NB4 (cell line): ENCODE results near the gene ANO1.

Source experiments
- DNase-seq: peaks from one replicate; pipeline ENCODE4 v3.0.0; 2010; ENCODE audit warnings: low read depth
- H3K4me3 ChIP-seq: one replicate; pipeline ENCODE4 v1.5.1; 2011; ENCODE audit warnings: mild to moderate bottlenecking, low read depth, low read length, moderate library complexity
- CTCF ChIP-seq: IDR thresholded peaks from one replicate; pipeline ENCODE4 v1.5.1; 2012; ENCODE audit warnings: low read depth, low read length
- MYC ChIP-seq: IDR thresholded peaks from 2 replicates; pipeline ENCODE4 v1.6.1; 2011; ENCODE audit warnings: low read depth, low read length
- POLR2A ChIP-seq: IDR thresholded peaks from 2 replicates; pipeline ENCODE4 v1.6.1; 2011; ENCODE audit warnings: mild to moderate bottlenecking; ENCODE audit not compliant: insufficient read length; ENCODE audit errors: extremely low read depth
- TF ChIP-seq, protein P1 (sequence below): IDR thresholded peaks from 2 replicates; pipeline ENCODE4 v1.6.1; 2011; ENCODE audit warnings: low read depth, low read length

ANO1 gene

GRCh38 chr11:70066628-70067027, 11.5 kb upstream of the ANO1 start:
- DNase-seq: no peak
- TF ChIP-seq, protein P1, sequence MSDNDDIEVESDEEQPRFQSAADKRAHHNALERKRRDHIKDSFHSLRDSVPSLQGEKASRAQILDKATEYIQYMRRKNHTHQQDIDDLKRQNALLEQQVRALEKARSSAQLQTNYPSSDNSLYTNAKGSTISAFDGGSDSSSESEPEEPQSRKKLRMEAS: no peak
- TF ChIP-seq MYC: no peak
- TF ChIP-seq CTCF: no peak
- no peak for TF ChIP-seq POLR2A
- no peak overlapping the region for H3K4me3 ChIP-seq

GRCh38 chr11:70067036-70067435, 11.1 kb upstream of the ANO1 start:
- TF ChIP-seq CTCF: no peak
- TF ChIP-seq MYC: no peak
- no peak for TF ChIP-seq POLR2A
- TF ChIP-seq, protein P1: no peak
- no peak for DNase-seq
- H3K4me3 ChIP-seq: no peak overlapping the region

DNA sequence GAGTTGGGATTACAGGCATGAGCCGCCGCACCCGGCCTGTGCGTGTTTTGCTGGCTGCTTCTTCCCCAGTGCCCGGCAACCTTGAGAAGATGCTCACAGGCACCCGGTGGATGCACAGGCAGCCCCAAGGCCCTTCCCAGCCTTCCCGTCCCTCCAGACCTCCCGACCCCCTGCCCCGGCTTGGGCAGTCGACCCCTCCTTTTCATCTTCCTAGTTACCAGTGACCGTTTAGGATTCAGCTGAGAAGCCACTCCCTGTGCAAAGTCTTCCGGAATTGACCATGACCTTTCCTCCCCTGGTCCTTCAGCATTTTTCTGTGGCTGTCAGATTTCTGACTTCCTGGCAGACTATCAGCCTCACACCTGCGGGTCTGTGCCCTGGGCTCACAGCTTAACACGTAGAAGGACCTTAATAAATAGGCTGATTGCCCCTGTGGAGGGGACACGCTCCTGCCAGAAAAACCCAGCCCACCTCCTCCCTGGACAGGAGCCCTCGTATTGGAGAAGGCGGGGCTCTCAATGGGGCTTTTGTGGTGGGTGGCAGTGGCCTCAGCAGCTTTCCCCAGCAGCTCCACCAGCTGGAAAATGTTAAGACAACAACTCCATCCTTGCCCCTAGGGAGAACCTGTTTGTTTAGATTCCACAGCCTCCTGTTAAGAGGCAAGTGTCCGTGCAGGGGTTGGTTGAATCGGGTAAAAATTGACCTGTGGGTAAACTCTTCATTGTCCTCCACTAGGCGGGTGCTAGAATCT, 10.4 kb upstream of the ANO1 start:
- no peak for TF ChIP-seq CTCF
- H3K4me3 ChIP-seq: no peak overlapping the region
- no peak for DNase-seq

DNA sequence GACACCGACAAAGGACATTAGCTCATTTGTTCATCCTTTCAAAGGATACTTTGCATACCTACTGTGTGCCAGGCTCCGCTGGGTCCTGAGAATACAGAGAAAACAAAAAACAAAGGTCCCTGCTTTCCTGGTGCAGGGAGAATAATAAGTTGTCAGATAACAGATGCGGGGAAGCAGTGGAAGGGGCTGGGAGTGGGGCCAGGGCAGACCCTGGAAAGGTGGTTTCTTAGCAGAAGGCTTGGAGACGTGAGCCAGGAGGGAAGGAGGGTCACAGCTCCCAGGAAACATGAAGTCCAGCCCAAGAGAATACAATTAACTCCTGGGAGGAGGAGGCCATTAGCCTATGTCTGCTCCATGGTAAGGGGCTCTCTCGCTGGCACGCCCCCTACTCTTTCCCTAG, 9.8 kb upstream of the ANO1 start:
- no peak for DNase-seq
- H3K4me3 ChIP-seq: no peak overlapping the region
- no peak for TF ChIP-seq POLR2A
- TF ChIP-seq, protein P1: no peak

DNA sequence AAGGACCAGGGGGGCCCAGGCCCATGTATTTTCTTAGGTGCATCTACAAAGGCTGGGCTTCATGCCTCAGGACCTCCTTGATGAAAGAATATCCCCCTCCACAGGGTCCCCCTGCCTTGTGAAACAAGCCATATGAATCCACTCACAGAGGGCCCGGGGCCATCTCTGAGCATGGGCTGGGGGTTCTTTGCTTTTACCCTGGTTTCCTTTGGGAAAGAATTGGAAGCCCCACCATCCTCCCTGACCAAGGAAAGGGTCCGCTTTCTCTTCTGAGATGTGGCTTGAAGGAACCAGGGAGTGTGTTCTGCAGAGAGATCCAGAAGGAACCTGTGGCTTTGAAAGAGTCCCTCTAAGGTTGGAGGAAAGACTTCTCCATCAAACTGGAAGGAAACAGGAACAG, 9.2 kb upstream of the ANO1 start:
- H3K4me3 ChIP-seq: no peak overlapping the region
- TF ChIP-seq MYC (no peak), CTCF (no peak), POLR2A (no peak)
- TF ChIP-seq, protein P1: no peak
- no peak for DNase-seq

GRCh38 chr11:70070706-70071105, 7.4 kb upstream of the ANO1 start:
- no peak for DNase-seq
- TF ChIP-seq POLR2A: no peak
- TF ChIP-seq CTCF: no peak
- TF ChIP-seq MYC: no peak
- TF ChIP-seq, protein P1: no peak
- no peak overlapping the region for H3K4me3 ChIP-seq
